Measurements from ENCODE around the gene GPC5. TPM values are rescaled to one million over a fixed set of nuclear protein-coding genes. Genes with fewer than 3 reads are reported as not detected.
"Not testable (repeated sequence)": the region's sequence is repeated elsewhere in the genome, so short reads cannot be mapped to it uniquely, and the experiment has no call there.

GPC5 gene
- total RNA-seq, 1 donor from 2014 or later: 8.6 TPM

DNA sequence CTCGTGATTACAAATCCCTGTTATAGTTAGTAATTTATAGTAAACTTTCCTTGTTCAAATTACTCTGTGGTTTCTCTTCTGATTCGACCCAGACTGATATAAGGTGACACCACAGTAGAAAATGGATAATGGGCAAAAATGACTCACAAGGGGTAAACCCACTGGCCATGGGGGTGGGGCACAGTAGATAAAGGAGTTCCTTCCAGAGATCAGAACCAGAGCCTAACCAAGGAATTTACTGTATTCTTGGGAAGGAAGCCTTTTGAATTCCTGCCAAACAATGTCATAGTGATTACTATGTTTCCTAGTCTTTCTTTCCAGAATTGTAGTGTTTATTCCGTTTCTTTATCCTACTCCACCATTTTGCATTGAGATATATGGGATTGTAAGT, 29.0 kb upstream of the GPC5 start:
- no peak for DNase-seq

DNA sequence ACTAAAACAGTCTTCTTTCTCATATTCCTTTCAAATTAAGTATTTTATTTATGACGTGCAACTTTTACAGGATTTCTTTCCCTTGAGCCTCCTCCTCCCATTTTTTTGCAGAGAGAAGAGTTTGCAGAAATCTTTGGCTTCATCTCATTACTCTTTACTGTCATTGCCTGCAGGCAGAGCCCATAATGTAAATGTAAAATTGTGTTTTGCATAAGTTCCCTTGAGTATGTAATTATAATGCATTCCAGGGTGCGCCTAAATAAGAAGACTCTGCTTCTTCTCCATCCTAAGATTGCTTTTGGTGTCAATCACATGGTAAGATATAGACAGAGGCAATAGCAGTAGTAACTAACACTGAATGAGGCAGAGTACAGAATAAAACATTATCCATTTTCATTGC, 27.9 kb upstream of the GPC5 start:
- no peak for DNase-seq

DNA sequence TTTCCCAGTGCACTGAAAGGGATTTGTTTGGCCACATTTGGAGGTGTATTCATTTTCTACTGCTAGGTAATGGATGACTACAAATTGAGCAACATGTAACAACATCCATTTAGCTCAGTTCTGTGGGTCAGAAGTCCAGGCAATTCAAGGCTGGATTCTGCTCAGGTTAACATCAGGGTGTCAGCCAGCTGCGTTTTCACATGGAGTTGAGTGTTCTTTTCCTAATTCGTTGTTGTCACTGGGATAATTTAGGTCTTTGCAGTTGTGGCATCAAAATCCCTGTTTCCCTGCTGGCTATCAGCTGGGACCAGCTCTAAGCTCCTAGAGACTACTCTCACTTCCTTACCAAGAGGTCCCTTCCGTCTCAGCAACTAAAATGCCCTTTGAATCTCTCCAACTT, 25.5 kb upstream of the GPC5 start:
- no peak for DNase-seq

DNA sequence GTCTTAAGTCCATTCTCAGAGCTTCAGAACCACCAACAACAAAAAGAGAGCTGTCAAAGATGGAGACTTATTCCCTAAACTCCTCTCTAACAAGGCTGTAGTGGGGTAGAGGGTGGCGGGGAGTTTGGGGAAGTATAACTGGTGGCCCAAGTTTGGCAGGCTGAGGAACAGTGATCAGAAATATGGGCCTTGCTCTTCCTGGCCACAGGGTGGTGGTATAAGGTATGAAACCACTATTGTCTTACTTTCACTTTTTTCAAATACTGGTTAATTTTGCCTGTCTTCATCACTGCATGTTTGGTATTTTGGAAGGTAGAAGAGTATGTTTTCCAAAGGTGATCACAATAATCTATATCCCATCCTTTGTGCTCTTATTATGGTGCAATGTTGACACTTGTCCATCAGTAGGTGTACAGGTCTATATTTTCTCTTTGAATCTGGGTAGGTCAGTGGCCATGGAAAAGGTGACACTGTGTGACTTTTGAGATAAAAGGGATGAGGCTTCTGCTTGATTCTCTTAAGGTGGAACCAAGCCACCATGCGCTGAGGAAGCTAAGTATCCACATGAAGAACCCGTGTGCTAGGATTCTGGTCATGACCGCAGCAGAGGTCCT, 23.2 kb upstream of the GPC5 start:
- DNase-seq: no peak

- no peak for DNase-seq
Observed at GRCh38 chr13:91381371-91381770, 17.1 kb upstream of the GPC5 start.

- DNase-seq: no peak
Observed at GRCh38 chr13:91383836-91384235, 14.6 kb upstream of the GPC5 start.

DNA sequence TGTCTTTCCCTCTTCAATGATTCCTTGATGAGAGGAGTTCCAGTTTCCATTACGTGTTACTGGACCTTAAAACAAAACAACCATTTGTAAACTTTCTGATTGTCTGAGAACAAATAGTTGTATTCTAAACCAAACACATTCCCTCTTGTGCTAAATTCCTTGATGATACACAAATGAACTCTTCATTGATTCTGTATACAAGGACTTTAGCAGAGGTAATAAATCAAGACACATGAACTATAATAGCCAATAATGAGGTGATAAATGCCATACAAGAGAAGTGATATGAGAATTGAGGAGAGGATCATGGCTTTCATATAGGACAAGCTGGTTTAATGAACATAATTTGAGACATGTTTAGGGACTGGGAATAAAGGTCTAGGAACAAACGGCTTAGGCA, 13.5 kb upstream of the GPC5 start:
- no peak for DNase-seq

GRCh38 chr13:91389186-91389585, 9.2 kb upstream of the GPC5 start:
- no peak for DNase-seq

- DNase-seq: no peak
Observed at GRCh38 chr13:91397595-91397994, 826 bp upstream of the GPC5 start.

- no peak for DNase-seq
Observed at GRCh38 chr13:91399189-91400062, 1.0 kb downstream of the GPC5 start.

- no peak for DNase-seq
Observed at GRCh38 chr13:91400063-91400399, 1.6 kb downstream of the GPC5 start.

GRCh38 chr13:91400671-91401070, 2.2 kb downstream of the GPC5 start:
- no peak for DNase-seq

DNA sequence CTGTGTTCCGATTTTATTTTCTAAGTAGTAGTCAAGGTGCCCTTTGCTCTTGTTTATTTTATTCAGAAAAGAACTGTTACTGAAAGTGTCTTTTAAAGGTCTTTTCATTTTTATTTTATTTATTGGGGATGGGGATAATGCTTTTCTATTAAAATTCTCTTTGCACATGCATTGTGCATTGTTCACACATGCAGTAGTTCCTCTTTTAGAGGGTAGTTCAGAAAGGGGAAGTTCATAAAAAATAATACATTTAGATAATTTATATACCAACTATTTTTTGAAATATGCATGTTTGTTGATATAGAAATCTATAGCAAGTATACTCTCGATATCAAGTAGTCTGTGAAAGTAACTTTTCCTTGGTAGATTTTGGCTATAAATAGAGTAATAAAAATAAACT, 3.5 kb downstream of the GPC5 start:
- DNase-seq: no peak

GRCh38 chr13:91405240-91405639, 6.8 kb downstream of the GPC5 start:
- no peak for DNase-seq

- DNase-seq: no peak
Observed at GRCh38 chr13:91406619-91407018, 8.2 kb downstream of the GPC5 start.

DNA sequence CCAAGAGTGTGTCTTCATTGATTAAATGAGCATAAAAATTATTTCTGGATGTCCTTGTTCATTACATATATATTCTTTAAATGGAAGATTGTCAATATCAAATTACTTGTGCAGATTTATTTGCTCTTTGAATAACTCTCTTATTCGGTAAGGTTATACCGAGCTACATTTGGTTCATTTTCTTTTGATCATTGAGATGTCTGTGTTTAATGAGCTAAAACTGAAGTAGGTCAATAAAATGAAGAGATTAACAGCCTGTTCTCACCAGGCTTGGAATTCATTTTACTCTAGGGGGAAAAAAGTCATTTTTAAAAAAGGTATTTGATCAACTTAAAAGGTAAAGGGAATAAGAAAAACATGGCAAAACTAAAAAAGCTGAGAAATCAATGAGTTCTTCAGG, 10.6 kb downstream of the GPC5 start:
- DNase-seq: no peak

GRCh38 chr13:91416579-91416978, 18.2 kb downstream of the GPC5 start:
- not testable (repeated sequence) for DNase-seq

DNA sequence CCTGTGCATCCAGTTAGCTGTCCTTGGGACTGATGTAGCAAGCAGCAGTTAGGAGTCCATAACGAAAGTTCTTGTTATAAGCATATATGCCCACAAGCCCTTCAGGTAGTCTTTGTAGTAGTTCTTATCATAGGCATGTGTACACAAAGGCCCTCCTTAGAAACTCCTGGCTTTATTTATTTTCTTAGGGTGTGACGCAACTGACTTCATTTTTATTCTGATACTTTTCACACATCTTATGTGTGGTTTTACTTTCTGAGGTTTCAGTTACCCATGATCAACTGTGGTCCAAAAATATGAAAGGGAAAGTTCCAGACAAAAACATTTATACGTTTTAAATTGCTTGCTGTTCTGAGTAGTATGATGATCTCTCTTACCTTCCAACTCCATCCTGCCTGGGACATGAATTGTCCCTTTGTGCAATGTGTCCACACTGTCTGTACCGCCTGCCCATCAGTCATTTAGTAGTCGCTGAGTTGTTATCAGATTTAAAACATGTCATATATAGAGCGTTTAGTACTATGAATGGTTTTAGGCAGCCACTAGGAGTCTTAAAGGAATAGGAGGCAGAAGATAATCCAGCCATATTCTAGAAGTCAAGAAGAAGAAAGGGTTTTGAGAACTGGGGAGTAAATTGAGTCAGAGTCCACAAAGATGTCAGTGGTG, 19.4 kb downstream of the GPC5 start:
- no peak for DNase-seq

DNA sequence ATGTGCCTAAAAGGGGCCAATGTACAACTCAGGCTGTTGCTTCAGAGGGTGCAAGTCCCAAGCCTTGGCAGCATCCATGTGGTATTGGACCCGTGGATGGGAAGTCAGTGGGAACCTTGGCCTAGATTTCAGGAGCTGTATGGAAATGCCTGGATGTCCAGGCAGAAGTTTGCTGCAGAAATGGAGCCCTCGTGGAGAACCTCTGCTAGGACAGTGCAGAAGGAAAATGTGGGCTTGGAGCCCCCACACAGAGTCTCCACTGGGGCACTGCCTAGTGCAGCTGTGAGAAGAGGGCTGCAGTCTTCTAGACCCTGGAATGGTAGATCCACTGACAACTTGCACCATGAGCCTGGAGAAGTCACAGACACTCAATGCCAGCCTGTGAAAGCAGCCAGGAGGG, 28.5 kb downstream of the GPC5 start:
- DNase-seq: no peak

DNA sequence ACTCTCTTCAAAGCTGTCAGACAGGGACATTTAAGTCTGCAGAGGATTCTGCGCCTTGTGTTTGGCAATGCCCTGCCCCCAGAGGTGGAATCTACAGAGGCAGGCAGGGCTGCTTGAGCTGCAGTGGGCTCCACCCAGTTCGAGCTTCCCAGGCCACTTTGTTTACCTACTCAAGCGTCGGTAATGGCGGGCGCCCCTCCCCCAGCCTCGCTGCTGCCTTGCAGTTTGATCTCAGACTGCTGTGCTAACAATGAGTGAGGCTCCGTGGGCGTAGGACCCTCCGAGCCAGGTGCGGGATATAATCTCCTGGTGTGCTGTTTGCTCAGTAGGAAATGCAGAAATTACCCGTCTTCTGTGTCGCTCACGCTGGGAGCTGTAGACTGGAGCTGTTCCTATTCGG, 40.3 kb downstream of the GPC5 start:
- DNase-seq: not testable (repeated sequence)

- DNase-seq: no peak
Observed at GRCh38 chr13:91450913-91451312, 52.5 kb downstream of the GPC5 start.

- DNase-seq: no peak
Observed at GRCh38 chr13:91454666-91455065, 56.2 kb downstream of the GPC5 start.

- no peak for DNase-seq
Observed at GRCh38 chr13:91456837-91457236, 58.4 kb downstream of the GPC5 start.

- DNase-seq: no peak
Observed at GRCh38 chr13:91459485-91459884, 61.1 kb downstream of the GPC5 start.

All from occipital lobe (tissue), 2 donors.